ENCODE measurements around the gene RABGAP1. TPM values are rescaled to one million over a fixed set of nuclear protein-coding genes. Genes with fewer than 3 reads are reported as not detected.

Gene RABGAP1
- total RNA-seq, 4 donors from 2014 or later, result 38.3 to 78.3 (median 48.5) TPM

GRCh38 chr9:123026425-123026824, 85.6 kb downstream of the RABGAP1 start:
- ATAC-seq (ENCODE audit: low FRiP score) (no peak), DNase-seq (ENCODE audit: low spot score) (no peak)
- no peak for TF ChIP-seq CTCF (IDR thresholded peaks at IDR 0.05)

- DNase-seq (ENCODE audit: low spot score) (no peak), ATAC-seq (ENCODE audit: low FRiP score) (no peak)
- TF ChIP-seq CTCF (IDR thresholded peaks at IDR 0.05), result no peak
These were observed 86.7 kb downstream of the RABGAP1 start for GRCh38 chr9:123027517-123027916.

GRCh38 chr9:123028136-123028535, 87.3 kb downstream of the RABGAP1 start:
- ATAC-seq (ENCODE audit: low FRiP score), result no peak
- DNase-seq (ENCODE audit: low spot score), result no peak
- no peak for TF ChIP-seq CTCF (IDR thresholded peaks at IDR 0.05)

- no peak for ATAC-seq (ENCODE audit: low FRiP score)
- TF ChIP-seq CTCF (IDR thresholded peaks at IDR 0.05), result no peak
- DNase-seq (ENCODE audit: low spot score), result no peak
These were observed 88.2 kb downstream of the RABGAP1 start for GRCh38 chr9:123028973-123029372.

GRCh38 chr9:123031963-123032362, 91.1 kb downstream of the RABGAP1 start:
- TF ChIP-seq CTCF (IDR thresholded peaks at IDR 0.05), result no peak
- no peak for DNase-seq (ENCODE audit: low spot score)
- ATAC-seq (ENCODE audit: low FRiP score), result no peak

- DNase-seq (ENCODE audit: low spot score) (no peak), ATAC-seq (ENCODE audit: low FRiP score) (no peak)
- TF ChIP-seq CTCF (IDR thresholded peaks at IDR 0.05), result no peak
These were observed 92.5 kb downstream of the RABGAP1 start, which contains the start of gene GPR21 for GRCh38 chr9:123033352-123033751. TSS of gene GPR21 (plus strand) at chr9:123033667. CDS start at chr9:123034567, 900 bp downstream.

- no peak for TF ChIP-seq CTCF (IDR thresholded peaks at IDR 0.05)
- ATAC-seq (ENCODE audit: low FRiP score), result peak; percentile 46
- DNase-seq (ENCODE audit: low spot score), result no peak
These were observed 93.2 kb downstream of the RABGAP1 start for GRCh38 chr9:123033864-123034601.
